Measurements from ENCODE around the gene ADO. TPM values are rescaled to one million over a fixed set of nuclear protein-coding genes. Genes with fewer than 3 reads are reported as not detected.
A peak's percentile ranks its signal among the peaks of the same experiment; 100 is the strongest.

The ADO gene
- total and polyA plus RNA-seq, 9 of the 15 experiments (the other 6 are each of a cell fraction or from before 2014, with no cell fraction given) = 3.0 to 20.0 (median 16.1) TPM

DNA sequence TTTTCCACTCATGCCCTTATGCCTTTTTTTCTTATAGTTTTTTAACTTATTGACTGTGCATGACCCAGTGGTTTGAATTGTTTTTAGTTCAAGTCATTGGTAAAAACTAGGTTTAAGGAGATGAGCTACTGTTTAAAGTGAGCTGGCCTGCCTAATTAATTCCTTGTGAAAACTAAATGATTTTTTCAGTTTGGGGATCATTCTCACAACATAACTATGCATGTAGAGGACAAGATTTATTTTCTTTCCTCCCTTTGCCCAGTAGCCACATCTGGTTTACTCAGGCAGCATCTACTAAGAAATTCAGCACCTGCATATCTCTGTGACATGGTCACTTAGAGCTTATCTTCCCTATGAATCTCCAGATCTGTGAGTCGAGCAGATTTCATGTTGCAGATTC, 1.7 kb downstream of the ADO start:
- Histone ChIP-seq H3K27ac (ENCODE audit: extremely low read depth, low read depth, low read length) (no peak overlapping the region), H3K4me2 (ENCODE audit: insufficient read depth, low read length) (peak overlapping the region; percentile 4; the same call in 1 of the 2 replicates), H3K9me3 (replicated peaks; ENCODE audit: control insufficient read depth, insufficient read depth, low read depth, low read length) (no peaks in the 10 kb centered on the region), H3K79me2 (ENCODE audit: control insufficient read depth, insufficient read depth, low read length) (peaks cover 39% of the 10 kb centered on the region), H3K9me1 (ENCODE audit: control insufficient read depth, insufficient read depth, low read length) (peaks cover 3% of the 10 kb centered on the region), H4K20me1 (replicated peaks; ENCODE audit: control insufficient read depth, insufficient read depth, low read length) (peaks cover 18% of the 10 kb centered on the region), H2AFZ (ENCODE audit: low read depth, low read length) (no peak overlapping the region), H3K9ac (ENCODE audit: insufficient read depth in 1 of 2, low read depth in 2 of 2, low read length in 2 of 2) (no peak overlapping the region), H3K4me3 (peak overlapping the region; percentile 86; the same call in 1 of the 2 replicates), H3K36me3 (ENCODE audit: control insufficient read depth, insufficient read depth, low read length) (peaks cover 30% of the 10 kb centered on the region), H3K27me3 (ENCODE audit: control insufficient read depth in 2 of 2, insufficient read depth in 2 of 2, low read length in 2 of 2) (no peaks in the 10 kb centered on the region), H3K4me1 (replicated peaks in 1 of 2; ENCODE audit: control insufficient read depth in 2 of 2, insufficient read depth in 2 of 2, low read length in 2 of 2) (peaks cover 16 to 20% of the 10 kb centered on the region in 2 experiments; a peak in 4 of 5 replicates)
- ATAC-seq (no peak), DNase-seq (ENCODE audit: extremely low read depth in 1 of 4, low spot score in 3 of 4) (no peak), FAIRE-seq (peak; percentile 15)
- CTCF ChIA-PET (ENCODE audit: low intra/inter-chr PET ratio) = no interaction called here
- TF ChIP-seq TEAD4 (IDR thresholded peaks at IDR 0.05; ENCODE audit: low read length) = peak; percentile 40; the same call in 1 of the 2 replicates
- TF ChIP-seq TEAD4 (CRISPR knock-in tag; IDR thresholded peaks at IDR 0.05; ENCODE audit: borderline replicate concordance) = no peak
- peak; percentile 49 for TF ChIP-seq CBFA2T3 (IDR thresholded peaks at IDR 0.05)
- no peak for TF ChIP-seq ZFX (CRISPR knock-in tag; IDR thresholded peaks at IDR 0.05)
- peak; percentile 33 for TF ChIP-seq MEIS2 (IDR thresholded peaks at IDR 0.05; ENCODE audit: partially characterized antibody)
- peak; percentile 34; the same call in 1 of the 2 replicates for TF ChIP-seq TAL1 (IDR thresholded peaks at IDR 0.05)
- TF ChIP-seq ZNF121 (CRISPR knock-in tag; conservative IDR thresholded peaks at IDR 0.05) = no peak
- 0 out of 2 replicates have a peak, but pooled peaks have one; percentile 34 for TF ChIP-seq ARID1B (IDR thresholded peaks at IDR 0.05)
- peak in 1 of 2 experiments; percentile 34; a peak in 1 of 4 replicates for TF ChIP-seq KDM1A (IDR thresholded peaks at IDR 0.05)
- intact Hi-C loops (cut with micrococcal nuclease) = no loop called here
- WGBS (ENCODE audit: insufficient coverage, low coverage, missing lambda C conversion rate) = 0% methylated on average over 1 of the region's 1 CpG
- BruUV-seq (replicated peaks) = TSS peak; percentile 58
- in situ Hi-C loops (cut with MboI) = no loop called here
- POLR2A ChIA-PET = interaction anchor here (1.3 to 1.4 kb wide), 2 partner anchors 11 to 27 kb away, joined by 3 to 9 read pairs; partner anchors contain the start of gene EGR2

Measured in K562 (cell line).